Gastroesophageal sphincter (tissue), 3 donors: ENCODE data around the gene KIF26A.

ENCODE experiments used
- EP300 ChIP-seq: sonication (generic); formaldehyde crosslinking; IDR thresholded peaks from one replicate; pipeline ENCODE4 v1.6.1; 2017; ENCODE audit warnings: antibody characterized with exemption, mild to moderate bottlenecking
- POLR2AphosphoS5 ChIP-seq: sonication (generic); formaldehyde crosslinking; IDR thresholded peaks from one replicate; pipeline ENCODE4 v1.6.1; 2017; ENCODE audit warnings: antibody characterized with exemption
- TF ChIP-seq, protein P1 (sequence below), 4 experiments: fragments of 200-600 bp in 2 of 4; fragments of 450-650 bp in 2 of 4; sonication (generic) in 1 of 4; IDR thresholded peaks; one replicate each; pipeline ENCODE4 v1.5.1; 2017 to 2019; ENCODE audit warnings: antibody characterized with exemption in 4 of 4, mild to moderate bottlenecking in 2 of 4, moderate library complexity in 2 of 4

DNA sequence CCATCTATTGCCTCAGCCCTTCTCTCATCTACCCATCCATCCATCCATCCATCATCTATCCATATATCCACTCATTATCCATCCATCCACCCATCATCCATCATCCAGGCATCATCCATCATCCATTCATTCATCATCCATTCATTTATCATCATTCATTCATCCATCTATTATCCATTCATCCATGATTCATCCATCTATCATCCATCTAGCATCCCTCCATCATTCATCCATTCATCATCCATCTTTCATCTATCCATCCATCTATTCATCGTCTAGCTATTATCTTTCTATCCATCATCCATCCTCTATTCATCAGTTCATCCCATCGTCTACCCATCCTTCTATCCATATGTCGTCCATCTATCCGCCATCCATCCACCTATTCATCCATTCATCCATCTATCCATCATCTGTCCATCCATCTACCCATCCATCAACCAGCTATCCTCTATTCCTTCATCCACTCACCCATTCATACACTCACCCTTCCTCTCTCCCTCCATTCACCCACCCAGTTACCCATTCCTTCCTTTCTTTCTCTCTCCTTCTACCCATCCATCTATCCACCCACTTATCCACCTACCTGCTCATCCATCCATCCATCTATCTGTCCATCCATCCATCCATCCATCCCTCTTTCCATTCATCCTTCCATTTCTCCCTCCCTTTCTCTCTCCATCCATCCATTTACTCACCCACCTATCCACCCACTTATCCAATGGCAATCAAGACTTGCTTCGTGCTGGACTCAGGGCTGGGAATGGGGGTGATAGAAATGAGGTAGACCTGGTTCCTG, 59.3 kb downstream of the KIF26A start:
- TF ChIP-seq, protein P1, sequence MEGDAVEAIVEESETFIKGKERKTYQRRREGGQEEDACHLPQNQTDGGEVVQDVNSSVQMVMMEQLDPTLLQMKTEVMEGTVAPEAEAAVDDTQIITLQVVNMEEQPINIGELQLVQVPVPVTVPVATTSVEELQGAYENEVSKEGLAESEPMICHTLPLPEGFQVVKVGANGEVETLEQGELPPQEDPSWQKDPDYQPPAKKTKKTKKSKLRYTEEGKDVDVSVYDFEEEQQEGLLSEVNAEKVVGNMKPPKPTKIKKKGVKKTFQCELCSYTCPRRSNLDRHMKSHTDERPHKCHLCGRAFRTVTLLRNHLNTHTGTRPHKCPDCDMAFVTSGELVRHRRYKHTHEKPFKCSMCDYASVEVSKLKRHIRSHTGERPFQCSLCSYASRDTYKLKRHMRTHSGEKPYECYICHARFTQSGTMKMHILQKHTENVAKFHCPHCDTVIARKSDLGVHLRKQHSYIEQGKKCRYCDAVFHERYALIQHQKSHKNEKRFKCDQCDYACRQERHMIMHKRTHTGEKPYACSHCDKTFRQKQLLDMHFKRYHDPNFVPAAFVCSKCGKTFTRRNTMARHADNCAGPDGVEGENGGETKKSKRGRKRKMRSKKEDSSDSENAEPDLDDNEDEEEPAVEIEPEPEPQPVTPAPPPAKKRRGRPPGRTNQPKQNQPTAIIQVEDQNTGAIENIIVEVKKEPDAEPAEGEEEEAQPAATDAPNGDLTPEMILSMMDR (IDR thresholded peaks at IDR 0.05): no peak
- TF ChIP-seq POLR2AphosphoS5 (no peak), EP300 (no peak)
